HG03280 (cell line): Measurements from ENCODE around the gene ITPR2.
A peak's percentile ranks its signal among the peaks of the same experiment; 100 is the strongest.

Source experiments
- ATAC-seq: cut with Tn5 transposase; IDR thresholded peaks from one replicate; pipeline ENCODE4 v1.9.1; 2021; ENCODE audit warnings: mild to moderate bottlenecking, moderate library complexity; ENCODE audit not compliant: unreplicated experiment

ITPR2 gene

GRCh38 chr12:26428420-26428819, 404.6 kb downstream of the ITPR2 start:
- ATAC-seq, result no peak

GRCh38 chr12:26426652-26427051, 406.3 kb downstream of the ITPR2 start:
- no peak for ATAC-seq

- peak; percentile 59 for ATAC-seq
Measured at GRCh38 chr12:26425587-26426260, 407.3 kb downstream of the ITPR2 start.

- ATAC-seq, result peak; percentile 71
Measured at GRCh38 chr12:26422839-26423398, 410.1 kb downstream of the ITPR2 start.

GRCh38 chr12:26416550-26416949, 416.4 kb downstream of the ITPR2 start:
- ATAC-seq, result no peak

GRCh38 chr12:26410689-26411088, 422.3 kb downstream of the ITPR2 start:
- ATAC-seq, result no peak

GRCh38 chr12:26406813-26407212, 426.2 kb downstream of the ITPR2 start:
- no peak for ATAC-seq

GRCh38 chr12:26406391-26406790, 426.6 kb downstream of the ITPR2 start:
- ATAC-seq, result no peak

- ATAC-seq, result no peak
Measured at GRCh38 chr12:26403601-26404000, 429.4 kb downstream of the ITPR2 start.

GRCh38 chr12:26402648-26403047, 430.3 kb downstream of the ITPR2 start:
- ATAC-seq, result no peak

GRCh38 chr12:26401874-26402273, 431.1 kb downstream of the ITPR2 start:
- ATAC-seq, result no peak

GRCh38 chr12:26400627-26401026, 432.4 kb downstream of the ITPR2 start:
- ATAC-seq, result no peak

- no peak for ATAC-seq
Measured at GRCh38 chr12:26399381-26399780, 433.6 kb downstream of the ITPR2 start.

GRCh38 chr12:26396402-26396801, 436.6 kb downstream of the ITPR2 start:
- no peak for ATAC-seq

GRCh38 chr12:26389343-26389742, 443.7 kb downstream of the ITPR2 start:
- ATAC-seq, result no peak

GRCh38 chr12:26384536-26384935, 448.5 kb downstream of the ITPR2 start:
- no peak for ATAC-seq

GRCh38 chr12:26383041-26383440, 450.0 kb downstream of the ITPR2 start:
- no peak for ATAC-seq

- ATAC-seq, result no peak
Measured at GRCh38 chr12:26380897-26381296, 452.1 kb downstream of the ITPR2 start.

GRCh38 chr12:26379777-26380467, 453.1 kb downstream of the ITPR2 start:
- no peak for ATAC-seq

- no peak for ATAC-seq
Measured at GRCh38 chr12:26378711-26379110, 454.3 kb downstream of the ITPR2 start.

GRCh38 chr12:26374934-26375680, 457.9 kb downstream of the ITPR2 start:
- ATAC-seq, result no peak
